Endothelial cell (in vitro differentiated cells): ENCODE measurements around the gene RRAGC. TPM values are rescaled to one million over a fixed set of nuclear protein-coding genes. Genes with fewer than 3 reads are reported as not detected.

ENCODE experiments used
- DNase-seq: peaks from one replicate; pipeline ENCODE4 v3.0.0; 2021; ENCODE audit warnings: low spot score
- H3K27ac Mint-ChIP-seq: one replicate; pipeline ENCODE4 v1.8.0; 2021; ENCODE audit warnings: mixed read lengths, inconsistent platforms; ENCODE audit not compliant: unreplicated experiment
- H3K27me3 Mint-ChIP-seq: one replicate; pipeline ENCODE4 v1.8.0; 2021; ENCODE audit warnings: mild to moderate bottlenecking, moderate library complexity, mixed read lengths, inconsistent platforms; ENCODE audit not compliant: unreplicated experiment
- H3K36me3 Mint-ChIP-seq: one replicate; pipeline ENCODE4 v1.8.0; 2021; ENCODE audit warnings: mild to moderate bottlenecking, low read depth, mixed read lengths, inconsistent platforms; ENCODE audit not compliant: unreplicated experiment
- H3K4me1 Mint-ChIP-seq: one replicate; pipeline ENCODE4 v1.8.0; 2021; ENCODE audit warnings: mild to moderate bottlenecking, mixed read lengths, inconsistent platforms; ENCODE audit not compliant: unreplicated experiment
- H3K4me3 Mint-ChIP-seq: one replicate; pipeline ENCODE4 v1.8.0; 2021; ENCODE audit warnings: mild to moderate bottlenecking, mixed read lengths, inconsistent platforms; ENCODE audit not compliant: unreplicated experiment
- H3K9me3 Mint-ChIP-seq: one replicate; pipeline ENCODE4 v1.8.0; 2021; ENCODE audit warnings: mixed read lengths, inconsistent platforms; ENCODE audit not compliant: unreplicated experiment
- CTCF ChIP-seq: fragments of 200-600 bp; sonication (generic); IDR thresholded peaks from one replicate; pipeline ENCODE4 v1.5.0; 2021; ENCODE audit warnings: antibody characterized with exemption; ENCODE audit not compliant: unreplicated experiment
- total RNA-seq: library from RNA; stranded (reverse); fragmentation: NEBNext Ultra II Directional; extraction: Animal tissue kit (Norgen Biotek cat#: 25700); gene quantifications from one replicate; pipeline ENCODE4 v1.2.1, GENCODE V29; 2021; ENCODE audit not compliant: unreplicated experiment

Gene RRAGC
- total RNA-seq, 1 donor from 2014 or later = 27.3 TPM

GRCh38 chr1:38793299-38793698 is 66.3 kb downstream of the RRAGC start:
- Mint-ChIP-seq H3K4me1 (no peaks in the 10 kb centered on the region), H3K36me3 (no peaks in the 10 kb centered on the region), H3K4me3 (no peak overlapping the region), H3K27me3 (peaks cover 2% of the 10 kb centered on the region), H3K27ac (no peak overlapping the region), H3K9me3 (no peaks in the 10 kb centered on the region)
- TF ChIP-seq CTCF = no peak
- DNase-seq = no peak

- H3K27ac Mint-ChIP-seq = no peak overlapping the region
- H3K27me3 Mint-ChIP-seq = peaks cover 2% of the 10 kb centered on the region
- DNase-seq = no peak
- H3K9me3 Mint-ChIP-seq = no peaks in the 10 kb centered on the region
- no peaks in the 10 kb centered on the region for H3K36me3 Mint-ChIP-seq
- H3K4me3 Mint-ChIP-seq = no peak overlapping the region
- H3K4me1 Mint-ChIP-seq = no peaks in the 10 kb centered on the region
- no peak for TF ChIP-seq CTCF
Observed at GRCh38 chr1:38791892-38792291, 67.7 kb downstream of the RRAGC start.

DNA sequence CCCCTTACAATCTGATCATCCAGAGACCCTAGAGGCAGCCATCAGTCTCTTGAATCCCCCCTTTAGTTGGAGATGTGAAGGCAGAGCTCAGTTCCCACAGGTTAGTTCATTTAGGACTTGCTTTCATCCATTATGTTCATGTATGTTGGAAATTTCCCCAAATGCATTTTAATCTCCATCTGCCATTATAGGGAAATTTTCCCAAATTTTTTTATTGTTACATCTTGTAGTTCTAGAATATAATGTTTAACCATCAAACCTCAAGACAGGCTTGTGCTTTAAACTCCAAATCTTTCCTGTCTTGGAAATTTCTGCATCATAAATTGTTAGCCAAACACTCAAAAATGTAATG is 68.4 kb downstream of the RRAGC start:
- Mint-ChIP-seq H3K27me3 (peaks cover 2% of the 10 kb centered on the region), H3K36me3 (no peaks in the 10 kb centered on the region), H3K9me3 (no peaks in the 10 kb centered on the region), H3K27ac (no peak overlapping the region), H3K4me1 (no peaks in the 10 kb centered on the region), H3K4me3 (no peak overlapping the region)
- DNase-seq = no peak
- no peak for TF ChIP-seq CTCF

GRCh38 chr1:38790422-38791163 is 69.0 kb downstream of the RRAGC start:
- no peaks in the 10 kb centered on the region for H3K9me3 Mint-ChIP-seq
- no peak for DNase-seq
- H3K36me3 Mint-ChIP-seq = no peaks in the 10 kb centered on the region
- no peak for TF ChIP-seq CTCF
- no peak overlapping the region for H3K4me3 Mint-ChIP-seq
- H3K27me3 Mint-ChIP-seq = peaks cover 2% of the 10 kb centered on the region
- no peaks in the 10 kb centered on the region for H3K4me1 Mint-ChIP-seq
- no peak overlapping the region for H3K27ac Mint-ChIP-seq

DNA sequence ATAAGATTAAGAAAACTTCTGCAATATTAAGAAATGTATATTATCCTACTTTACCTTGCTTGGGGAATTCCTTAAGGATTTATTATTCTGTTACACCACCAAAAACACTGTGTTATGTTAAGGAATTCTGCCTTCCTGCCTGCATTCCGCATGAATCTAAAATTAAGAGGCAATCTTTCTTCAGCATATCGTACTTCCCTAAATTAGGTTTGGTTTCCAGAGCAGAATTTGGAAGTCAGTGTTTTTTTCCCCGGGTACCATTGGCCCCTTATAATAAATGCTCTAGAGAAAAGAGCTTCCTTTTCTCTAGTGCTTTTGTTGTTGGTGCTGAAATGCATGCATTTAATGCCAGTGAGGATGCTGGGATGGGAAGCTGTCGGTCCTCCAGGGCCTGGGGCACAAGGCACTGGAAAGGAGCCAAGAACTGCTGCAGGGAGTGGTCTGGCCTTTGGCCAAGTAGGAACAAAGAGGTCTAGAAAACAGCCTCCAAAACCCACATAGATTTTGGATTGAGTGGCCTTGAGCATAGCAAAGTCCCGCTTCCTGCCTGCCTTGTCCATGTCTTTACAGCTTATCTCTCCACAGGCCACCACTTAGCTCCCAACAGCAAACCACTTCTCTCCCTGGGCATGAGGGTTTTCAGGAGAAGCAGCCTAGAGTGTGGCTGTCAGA is 69.9 kb downstream of the RRAGC start:
- no peaks in the 10 kb centered on the region for H3K36me3 Mint-ChIP-seq
- no peaks in the 10 kb centered on the region for H3K9me3 Mint-ChIP-seq
- DNase-seq = no peak
- H3K4me1 Mint-ChIP-seq = no peaks in the 10 kb centered on the region
- peaks cover 2% of the 10 kb centered on the region for H3K27me3 Mint-ChIP-seq
- TF ChIP-seq CTCF = no peak
- no peak overlapping the region for H3K27ac Mint-ChIP-seq
- H3K4me3 Mint-ChIP-seq = no peak overlapping the region
